Activated CD4-positive, CD25-positive, alpha-beta regulatory T cell treated with anti-CD3 and anti-CD28 coated beads, Interleukin-2, amount 50 U/mL, for 24 hours (primary cell): ENCODE data around the gene AOAH.
"Not testable (repeated sequence)": the region's sequence is repeated elsewhere in the genome, so short reads cannot be mapped to it uniquely, and the experiment has no call there.

Experiments
- ATAC-seq, 2 donors: fragments of 150-1000 bp; cut with Tn5 transposase; one replicate each; pipeline ENCODE4 v1.10.0; 2021; ENCODE audit warnings: mild to moderate bottlenecking in 1 of 2, moderate library complexity in 1 of 2

Gene AOAH

DNA sequence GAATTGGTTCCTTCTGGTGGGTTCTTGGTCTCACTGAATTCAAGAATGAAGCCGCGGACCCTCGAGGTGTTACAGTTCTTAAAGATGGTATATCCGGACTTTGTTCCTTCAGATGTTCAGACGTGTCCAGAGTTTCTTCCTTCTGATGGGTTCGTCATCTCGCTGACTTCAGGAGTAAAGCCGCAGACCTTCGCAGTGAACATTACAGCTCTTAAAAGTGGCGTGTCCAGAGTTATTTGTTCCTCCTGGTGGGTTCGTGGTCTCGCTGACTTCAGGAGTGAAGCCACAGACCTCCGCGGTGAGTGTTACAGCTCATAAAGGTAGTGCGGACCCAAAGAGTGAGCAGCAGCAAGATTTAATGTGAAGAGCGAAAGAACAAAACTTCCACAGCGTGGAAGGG, 220.1 kb downstream of the AOAH start:
- not testable (repeated sequence) for ATAC-seq

- no peak for ATAC-seq
Measured at GRCh38 chr7:36497775-36498174, 226.5 kb downstream of the AOAH start.

- ATAC-seq: not testable (repeated sequence)
Measured at GRCh38 chr7:36497176-36497575, 227.1 kb downstream of the AOAH start.

DNA sequence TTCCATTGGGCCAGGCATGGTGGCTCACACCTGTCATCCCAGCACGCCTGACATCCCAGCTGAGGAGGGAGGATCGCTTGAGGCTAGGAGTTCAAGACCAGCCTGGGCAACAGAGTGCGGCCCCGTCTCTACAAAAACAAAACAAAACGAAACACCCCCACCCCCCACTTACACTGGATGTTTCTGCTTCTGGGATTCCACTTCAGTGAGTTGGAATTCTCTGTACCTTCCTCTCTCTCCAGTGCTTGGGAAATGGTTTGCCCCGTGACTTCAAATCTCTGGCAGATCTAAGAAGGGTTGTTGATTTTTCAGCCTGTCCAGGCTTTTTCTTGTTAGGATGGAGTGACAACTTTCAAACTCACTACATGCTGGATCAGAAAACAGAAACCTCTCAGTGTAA, 227.7 kb downstream of the AOAH start:
- ATAC-seq: no peak

- ATAC-seq: no peak
Measured at GRCh38 chr7:36491317-36491716, 233.0 kb downstream of the AOAH start.

DNA sequence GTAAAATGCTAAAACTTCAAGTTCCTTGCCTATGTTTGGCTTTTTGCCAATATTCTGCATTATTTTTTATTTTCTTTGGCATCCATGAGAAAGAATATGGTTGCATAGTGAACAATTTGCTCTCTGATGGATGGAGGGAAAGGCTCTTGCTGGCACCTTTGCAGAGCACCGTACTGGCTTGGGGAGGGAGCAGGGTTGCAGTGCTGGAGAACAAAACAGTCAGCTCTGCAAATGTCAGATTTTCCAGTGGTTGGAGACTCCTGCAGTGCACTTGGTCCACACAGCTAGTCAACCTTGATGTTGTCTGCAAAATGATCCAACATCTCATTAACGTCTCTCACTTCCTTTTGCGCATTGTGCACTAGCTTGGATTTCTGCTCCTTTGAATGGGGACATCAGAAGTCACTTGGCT, 233.9 kb downstream of the AOAH start:
- no peak for ATAC-seq

DNA sequence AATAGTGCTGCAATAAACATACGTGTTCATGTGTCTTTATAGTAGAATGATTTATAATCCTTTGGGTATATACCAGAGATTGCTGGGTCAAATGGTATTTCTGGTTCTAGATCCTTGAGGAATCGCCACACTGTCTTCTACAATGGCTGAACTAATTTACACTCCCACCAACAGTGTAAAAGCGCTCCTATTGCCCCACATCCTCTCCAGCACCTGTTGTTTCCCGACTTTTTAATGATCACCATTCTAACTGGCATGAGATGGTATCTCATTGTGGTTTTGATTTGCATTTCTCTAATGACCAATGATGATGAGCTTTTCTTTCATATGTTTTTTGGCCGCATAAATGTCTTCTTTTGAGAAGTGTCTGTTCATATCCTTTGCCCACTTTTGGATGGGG, 235.6 kb downstream of the AOAH start:
- ATAC-seq: not testable (repeated sequence)

GRCh38 chr7:36487756-36488336, 236.4 kb downstream of the AOAH start:
- ATAC-seq: peak in 1 of 2 donors; percentile 36

DNA sequence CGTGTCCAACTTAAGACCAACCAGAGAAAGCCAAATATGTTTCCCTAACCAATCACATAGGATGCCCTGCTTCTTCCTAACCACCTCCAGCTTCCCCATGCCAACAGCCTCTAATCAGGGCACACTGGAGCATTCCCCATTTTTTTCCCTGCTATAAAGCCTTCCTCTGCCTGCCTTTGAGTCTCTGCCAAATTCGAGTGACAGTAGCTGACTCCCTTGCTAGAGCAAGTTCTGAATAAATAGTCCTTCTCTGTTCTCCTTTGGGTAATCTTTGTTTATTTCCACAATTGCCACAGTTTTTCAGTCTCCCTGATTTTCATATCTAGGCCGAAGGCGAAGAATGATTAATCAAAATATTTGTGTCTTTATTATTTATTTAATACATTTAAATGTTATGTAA, 238.0 kb downstream of the AOAH start:
- no peak for ATAC-seq

GRCh38 chr7:36484265-36484664, 240.0 kb downstream of the AOAH start:
- no peak for ATAC-seq

DNA sequence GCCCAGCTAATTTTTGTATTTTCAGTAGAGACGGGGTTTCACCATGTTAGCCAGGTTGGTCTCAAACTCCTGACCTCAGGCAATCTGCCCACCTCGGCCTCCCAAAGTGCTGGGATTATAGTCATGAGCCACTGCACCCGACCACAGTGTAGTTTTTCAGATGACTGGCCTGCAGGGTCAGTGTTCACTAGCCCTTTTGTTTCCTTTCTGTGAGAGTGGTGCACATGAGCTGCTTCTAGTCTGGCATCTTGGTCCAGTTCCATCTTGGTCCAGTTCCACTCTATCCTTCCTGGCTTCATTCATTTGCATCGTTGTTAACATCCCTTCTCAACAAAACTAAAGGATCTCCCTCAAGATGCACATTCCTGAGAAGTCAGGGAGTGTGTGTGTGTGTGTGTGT, 240.4 kb downstream of the AOAH start:
- not testable (repeated sequence) for ATAC-seq

DNA sequence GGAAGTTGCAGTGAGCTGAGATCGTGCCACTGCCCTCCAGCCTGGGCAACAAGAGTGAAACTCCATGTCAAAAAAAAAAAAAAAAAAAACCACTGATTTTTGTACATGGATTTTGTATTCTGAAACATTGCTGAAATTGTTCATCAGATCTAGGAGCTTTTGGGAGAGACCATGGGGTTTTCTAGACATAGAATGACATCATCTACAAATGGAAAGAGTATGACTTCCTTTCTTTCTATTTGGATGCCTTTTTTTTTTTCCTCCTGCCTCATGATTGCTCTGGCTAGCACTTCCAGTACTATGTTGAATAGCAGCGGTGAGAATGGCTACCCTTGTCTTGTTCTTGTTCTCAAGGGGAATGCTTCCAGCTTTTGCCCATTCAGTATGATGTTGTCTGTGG, 245.5 kb downstream of the AOAH start:
- ATAC-seq: no peak

- ATAC-seq: no peak
Measured at GRCh38 chr7:36475381-36475780, 248.9 kb downstream of the AOAH start.

GRCh38 chr7:36475011-36475342, 249.3 kb downstream of the AOAH start:
- ATAC-seq: no peak

DNA sequence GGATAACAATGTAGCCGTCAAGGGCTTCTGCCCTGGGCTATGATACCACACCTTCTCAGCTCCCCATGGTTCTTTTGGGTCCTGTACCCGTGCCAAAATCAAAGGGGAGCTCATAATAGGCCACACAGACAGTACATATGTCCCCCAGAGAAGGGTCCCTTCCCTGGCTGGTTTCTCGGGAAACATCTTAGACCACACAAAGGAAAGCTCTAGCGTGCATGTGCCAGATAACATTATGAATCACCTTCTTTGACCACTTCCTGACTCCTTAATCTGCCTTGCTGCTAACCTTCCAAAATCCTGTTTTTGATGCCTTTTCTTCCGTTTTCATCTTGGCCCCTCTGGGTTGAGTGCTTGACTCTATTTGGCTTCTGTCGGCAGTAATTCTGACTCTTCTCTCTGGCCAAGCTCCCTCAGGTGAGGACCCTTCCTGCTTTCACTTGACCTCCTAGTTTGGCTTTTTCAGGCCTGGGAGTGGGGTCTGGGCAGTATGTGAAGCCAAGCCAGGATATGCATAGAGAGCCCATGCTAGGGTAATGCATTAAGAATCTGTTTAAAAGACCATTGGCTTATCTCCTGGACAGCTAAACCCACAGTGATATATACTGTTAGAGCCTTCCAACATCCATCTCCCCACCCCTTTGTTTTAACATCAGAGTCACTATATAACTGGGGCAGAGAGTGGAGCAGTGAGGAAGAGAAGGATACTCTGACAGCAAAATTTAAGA, 249.8 kb downstream of the AOAH start:
- ATAC-seq: no peak

GRCh38 chr7:36473454-36474282, 250.6 kb downstream of the AOAH start:
- ATAC-seq: no peak

DNA sequence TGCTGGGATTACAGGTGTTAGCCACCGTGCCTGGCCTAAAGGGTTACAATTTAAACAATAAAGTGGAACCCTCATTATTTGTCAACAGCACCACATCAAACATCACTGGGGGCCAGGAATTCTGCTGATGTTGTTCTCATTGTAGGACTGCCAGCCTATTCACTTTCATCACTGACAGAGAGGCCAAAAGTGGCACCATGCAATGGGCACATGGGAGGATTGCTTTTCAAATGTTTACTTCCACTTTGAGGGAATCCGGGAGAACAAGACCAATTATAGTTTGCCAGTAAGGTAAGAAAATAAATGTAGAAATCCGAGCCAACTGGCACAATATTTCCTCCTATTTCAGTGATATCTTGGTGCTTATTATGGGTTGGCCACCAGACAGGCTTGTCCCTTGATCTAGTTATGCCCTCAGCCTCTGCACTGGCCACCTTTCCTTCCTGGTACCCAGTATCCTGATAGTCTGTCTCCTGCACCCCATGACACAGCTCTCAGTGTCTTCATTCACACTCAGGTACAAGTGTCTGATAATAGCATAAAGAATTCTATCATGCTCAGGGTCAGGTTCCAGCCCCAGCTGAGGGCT, 252.1 kb downstream of the AOAH start:
- no peak for ATAC-seq

GRCh38 chr7:36469236-36469635, 255.1 kb downstream of the AOAH start:
- no peak for ATAC-seq

DNA sequence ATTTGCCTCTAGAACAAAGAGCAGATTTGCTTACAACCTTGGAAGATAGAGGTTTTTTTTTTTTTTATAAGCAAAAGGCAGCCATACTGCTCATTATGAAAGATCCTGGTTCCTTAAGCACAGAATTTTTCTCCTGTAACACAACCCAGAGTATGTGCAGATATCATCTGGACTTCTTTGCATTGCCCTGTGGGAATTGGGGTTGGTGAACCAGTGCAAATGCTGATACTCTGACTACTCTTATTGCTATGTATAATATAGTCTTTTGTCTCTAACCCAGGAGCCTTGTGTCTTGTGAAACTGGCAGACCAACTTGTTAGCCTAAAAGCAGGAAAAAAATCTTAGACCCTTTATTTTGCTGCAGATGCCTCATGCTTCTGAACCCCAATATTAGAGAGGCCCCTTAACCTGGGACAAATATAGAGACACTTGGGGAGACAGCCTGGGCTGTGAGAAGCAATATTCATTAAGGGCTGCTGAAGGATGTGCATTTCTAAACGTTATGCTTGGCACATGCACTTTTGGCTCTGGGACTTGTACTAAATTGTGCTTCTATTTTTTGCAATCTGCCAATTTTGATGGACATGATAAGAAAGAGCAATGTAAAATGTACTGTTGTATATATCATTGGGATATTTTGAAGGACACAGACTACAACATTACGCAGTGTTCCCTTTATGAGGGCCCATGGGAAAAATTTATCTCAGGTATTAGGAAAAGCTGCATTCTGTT, 255.8 kb downstream of the AOAH start:
- ATAC-seq: no peak

GRCh38 chr7:36466001-36466400, 258.3 kb downstream of the AOAH start:
- ATAC-seq: not testable (repeated sequence)

GRCh38 chr7:36464271-36464670, 260.0 kb downstream of the AOAH start:
- ATAC-seq: no peak
